ENCODE measurements around the gene NID1.

Gene NID1

GRCh38 chr1:236064674-236065508 is at the start of gene NID1:
Gene NID1 (minus strand): TSS chr1:236065090. CDS start chr1:236065079, 11 bp downstream.
- no peaks in the 10 kb centered on the region for H3K36me3 ChIP-seq (replicated peaks)
- peak; percentile 43 for DNase-seq
- peak; percentile 25 for TF ChIP-seq CTCF (IDR thresholded peaks at IDR 0.05; ENCODE audit: low read depth, low read length, missing control alignments)
- in situ Hi-C loops (cut with HindIII; ENCODE audit: low pct_ligation_motif_present, low sequenced_read_pairs) = no loop called here
- peak within 1 kb of the TSS; percentile 54 for H3K27ac ChIP-seq
- peak within 1 kb of the TSS; percentile 77 for H3K4me3 ChIP-seq (ENCODE audit: low read depth, low read length)
- H3K27me3 ChIP-seq (replicated peaks) = no peaks in the 10 kb centered on the region

- DNase-seq = no peak
- in situ Hi-C loops (cut with HindIII; ENCODE audit: low pct_ligation_motif_present, low sequenced_read_pairs) = loop anchor here (25.0 kb wide), 1 partner anchor 373 kb away; no protein-coding TSS in a partner anchor
- H3K36me3 ChIP-seq (replicated peaks) = no peaks in the 10 kb centered on the region
- H3K27ac ChIP-seq = no peak overlapping the region
- H3K4me3 ChIP-seq (ENCODE audit: low read depth, low read length) = no peak overlapping the region
- H3K27me3 ChIP-seq (replicated peaks) = no peaks in the 10 kb centered on the region
- TF ChIP-seq CTCF (IDR thresholded peaks at IDR 0.05; ENCODE audit: low read depth, low read length, missing control alignments) = no peak
Measured at GRCh38 chr1:236114076-236114747, 49.3 kb upstream of the NID1 start.

- Histone ChIP-seq H3K27me3 (replicated peaks) (no peaks in the 10 kb centered on the region), H3K4me3 (ENCODE audit: low read depth, low read length) (no peak overlapping the region), H3K36me3 (replicated peaks) (no peaks in the 10 kb centered on the region), H3K27ac (no peak overlapping the region)
- TF ChIP-seq CTCF (IDR thresholded peaks at IDR 0.05; ENCODE audit: low read depth, low read length, missing control alignments) = no peak
- in situ Hi-C loops (cut with HindIII; ENCODE audit: low pct_ligation_motif_present, low sequenced_read_pairs) = loop anchor here (25.0 kb wide), 1 partner anchor 374 kb away; no protein-coding TSS in a partner anchor
- no peak for DNase-seq
Measured at GRCh38 chr1:236113324-236114032, 48.6 kb upstream of the NID1 start.

- in situ Hi-C loops (cut with HindIII; ENCODE audit: low pct_ligation_motif_present, low sequenced_read_pairs) = loop anchor here (25.0 kb wide), 1 partner anchor 375 kb away; no protein-coding TSS in a partner anchor
- DNase-seq = no peak
- Histone ChIP-seq H3K4me3 (ENCODE audit: low read depth, low read length) (no peak overlapping the region), H3K27me3 (replicated peaks) (no peaks in the 10 kb centered on the region), H3K36me3 (replicated peaks) (no peaks in the 10 kb centered on the region), H3K27ac (no peak overlapping the region)
- TF ChIP-seq CTCF (IDR thresholded peaks at IDR 0.05; ENCODE audit: low read depth, low read length, missing control alignments) = no peak
Measured at GRCh38 chr1:236112332-236112627, 47.4 kb upstream of the NID1 start.

- in situ Hi-C loops (cut with HindIII; ENCODE audit: low pct_ligation_motif_present, low sequenced_read_pairs) = loop anchor here (25.0 kb wide), 1 partner anchor 376 kb away; no protein-coding TSS in a partner anchor
- no peak for TF ChIP-seq CTCF (IDR thresholded peaks at IDR 0.05; ENCODE audit: low read depth, low read length, missing control alignments)
- no peak for DNase-seq
- no peaks in the 10 kb centered on the region for H3K36me3 ChIP-seq (replicated peaks)
- H3K27ac ChIP-seq = no peak overlapping the region
- no peaks in the 10 kb centered on the region for H3K27me3 ChIP-seq (replicated peaks)
- no peak overlapping the region for H3K4me3 ChIP-seq (ENCODE audit: low read depth, low read length)
Measured at GRCh38 chr1:236111527-236112331, 46.8 kb upstream of the NID1 start.

Measured in brain microvascular endothelial cell (primary cell).